ENCODE measurements around the gene TMEM163. TPM values are rescaled to one million over a fixed set of nuclear protein-coding genes. Genes with fewer than 3 reads are reported as not detected.
"Not testable (repeated sequence)": the region's sequence is repeated elsewhere in the genome, so short reads cannot be mapped to it uniquely, and the experiment has no call there.

TMEM163 gene
- total RNA-seq, 1 experiment from 2014 or later: 0.05 TPM

DNA sequence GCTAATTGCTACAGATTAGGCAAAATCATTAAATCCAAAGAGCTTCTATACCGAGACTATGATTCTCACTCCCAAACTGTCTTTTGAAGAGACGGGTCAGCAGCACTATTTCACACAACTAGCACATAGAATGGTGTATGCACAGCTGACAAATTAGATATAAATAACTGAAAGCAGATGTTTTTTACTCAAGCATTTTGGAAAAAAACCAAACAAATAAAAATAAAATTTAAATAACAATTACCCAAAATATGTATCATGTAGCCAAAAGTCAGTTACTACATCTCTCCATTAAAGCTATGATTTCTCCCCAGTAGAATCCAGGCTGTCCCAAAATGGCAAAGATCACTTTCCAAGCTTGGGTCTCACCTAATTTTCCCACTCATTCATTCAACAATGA, 107.9 kb downstream of the TMEM163 start:
- in situ Hi-C loops (cut with HindIII; ENCODE audit: low pct_unique_long_range_greater_than_20kb, low sequenced_read_pairs): no loop called here
- no peak for DNase-seq (ENCODE audit: low read depth, low spot score)

DNA sequence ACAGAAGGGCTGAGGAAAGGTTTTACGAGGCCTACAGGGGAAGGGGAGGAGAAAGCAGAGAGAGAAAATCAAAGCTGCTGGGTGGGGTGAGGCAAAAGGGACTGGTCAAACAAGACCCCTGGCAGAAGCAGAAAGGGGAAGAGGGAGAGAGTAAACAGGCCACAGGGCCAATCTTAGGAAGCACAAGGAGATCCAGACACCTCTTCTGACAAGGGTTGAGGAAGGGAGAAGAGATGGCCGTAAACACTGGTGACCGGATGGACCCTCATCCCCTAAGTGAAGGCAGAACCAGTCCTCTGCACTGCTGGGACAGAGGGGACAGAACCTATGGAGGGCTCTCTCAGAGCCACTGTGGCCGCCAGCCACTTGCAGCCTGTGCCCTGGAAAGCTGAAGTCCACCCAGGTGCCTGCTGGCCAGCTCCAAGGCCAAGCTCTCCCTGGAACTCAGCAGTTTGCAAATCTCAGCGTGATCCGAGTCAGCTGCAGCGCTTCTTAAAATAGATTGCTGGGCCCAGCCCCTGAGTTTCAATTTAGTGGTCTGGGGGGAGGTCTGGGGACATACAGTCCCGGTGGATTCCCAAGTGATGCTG, 108.8 kb downstream of the TMEM163 start:
- in situ Hi-C loops (cut with HindIII; ENCODE audit: low pct_unique_long_range_greater_than_20kb, low sequenced_read_pairs): no loop called here
- DNase-seq (ENCODE audit: low read depth, low spot score): no peak

DNA sequence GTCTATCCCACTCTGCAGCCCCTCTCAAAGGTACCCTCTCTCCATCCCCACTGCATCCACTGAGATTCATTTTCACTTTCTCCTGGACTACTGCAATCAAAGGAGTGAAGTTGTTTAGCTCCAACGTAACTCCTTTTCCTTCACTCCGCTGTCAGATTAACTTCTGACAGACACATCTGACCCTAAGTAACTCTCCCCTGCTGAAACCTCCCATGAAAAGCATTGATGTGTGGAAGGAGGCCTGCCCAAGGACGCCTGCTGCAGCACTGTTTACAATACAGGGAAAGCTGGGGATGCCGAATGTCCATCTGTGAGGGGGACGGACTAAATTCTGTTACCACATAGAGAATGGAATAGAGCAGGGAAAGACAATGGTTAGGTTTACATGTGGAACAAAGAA, 114.8 kb downstream of the TMEM163 start:
- DNase-seq (ENCODE audit: low read depth, low spot score): no peak
- in situ Hi-C loops (cut with HindIII; ENCODE audit: low pct_unique_long_range_greater_than_20kb, low sequenced_read_pairs): no loop called here

DNA sequence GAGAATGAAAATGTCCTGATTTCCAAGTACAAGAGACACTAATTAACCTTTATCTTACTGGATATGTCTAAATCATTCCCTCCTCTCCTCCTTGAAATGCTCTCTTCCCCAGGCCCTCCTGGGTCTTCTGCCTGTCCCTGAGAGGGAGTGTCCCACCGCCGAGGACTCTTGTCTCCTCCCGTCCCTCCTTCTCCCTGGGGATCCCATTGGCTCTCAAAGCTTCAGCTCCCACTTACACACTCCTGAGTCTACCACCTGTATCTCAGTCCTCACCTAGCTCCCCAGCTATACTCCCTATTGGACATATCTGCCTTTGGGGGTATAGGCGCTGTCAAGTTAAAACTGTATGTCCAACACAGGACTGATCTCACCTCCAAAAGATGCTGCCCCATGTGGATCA, 116.1 kb downstream of the TMEM163 start:
- DNase-seq (ENCODE audit: low read depth, low spot score): no peak
- in situ Hi-C loops (cut with HindIII; ENCODE audit: low pct_unique_long_range_greater_than_20kb, low sequenced_read_pairs): no loop called here

DNA sequence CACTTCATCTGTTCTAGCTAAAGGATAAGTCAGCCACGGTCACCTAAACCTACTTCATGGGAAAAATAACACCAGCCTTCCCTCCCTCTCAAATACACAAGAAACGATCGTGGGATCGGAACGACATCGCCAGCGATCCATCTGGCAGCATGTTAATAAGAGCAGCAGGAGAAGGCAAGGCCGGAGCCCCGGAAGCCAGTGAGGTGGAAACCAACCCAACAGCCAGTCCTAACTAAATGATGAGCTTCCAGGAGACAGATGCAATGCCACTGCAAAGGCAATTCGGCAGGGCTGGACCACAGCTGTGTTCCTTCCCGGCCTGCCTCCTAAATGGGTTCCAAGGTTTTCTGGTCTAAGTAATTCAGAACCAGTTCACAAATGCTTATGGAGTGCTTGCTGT, 117.5 kb downstream of the TMEM163 start:
- no peak for DNase-seq (ENCODE audit: low read depth, low spot score)
- in situ Hi-C loops (cut with HindIII; ENCODE audit: low pct_unique_long_range_greater_than_20kb, low sequenced_read_pairs): no loop called here

DNA sequence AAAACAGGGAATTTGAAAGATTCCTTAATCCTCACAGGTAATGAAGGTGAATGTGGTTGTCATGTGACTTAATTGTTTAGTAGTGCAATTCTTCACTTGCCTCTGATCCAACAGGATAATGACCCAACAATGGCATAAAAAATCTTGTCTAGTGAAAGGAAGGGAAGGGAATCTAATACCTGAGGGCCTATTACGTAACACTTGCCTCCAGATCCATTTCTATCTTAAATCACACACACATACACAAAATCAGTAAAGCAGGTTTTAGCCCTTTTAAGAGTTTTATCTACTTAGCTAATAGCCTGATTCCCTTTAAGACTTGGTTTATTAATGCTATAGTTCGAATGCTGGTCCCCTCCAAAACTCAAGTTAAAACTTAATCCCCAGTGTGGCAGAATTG, 118.6 kb downstream of the TMEM163 start:
- DNase-seq (ENCODE audit: low read depth, low spot score): no peak
- in situ Hi-C loops (cut with HindIII; ENCODE audit: low pct_unique_long_range_greater_than_20kb, low sequenced_read_pairs): no loop called here

DNA sequence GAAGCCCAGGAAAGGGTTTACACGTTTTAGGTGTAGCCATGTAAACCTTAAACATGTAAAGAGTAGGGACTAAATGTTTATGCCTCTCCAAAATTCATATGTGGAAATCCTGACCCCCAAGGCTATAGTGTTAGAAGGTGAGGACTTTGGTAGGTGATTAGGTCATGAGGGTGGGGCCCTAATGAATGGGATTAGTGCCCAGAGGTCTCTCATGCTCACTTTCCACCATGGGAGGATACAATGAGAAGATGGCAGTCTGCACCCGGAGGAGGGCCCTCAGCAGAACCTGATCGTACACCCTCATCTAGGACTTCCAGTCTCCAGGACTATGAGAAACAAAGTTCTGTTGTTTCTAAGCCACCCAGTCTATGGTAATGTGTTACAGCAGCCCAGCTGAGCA, 119.6 kb downstream of the TMEM163 start:
- DNase-seq (ENCODE audit: low read depth, low spot score): no peak
- in situ Hi-C loops (cut with HindIII; ENCODE audit: low pct_unique_long_range_greater_than_20kb, low sequenced_read_pairs): no loop called here

DNA sequence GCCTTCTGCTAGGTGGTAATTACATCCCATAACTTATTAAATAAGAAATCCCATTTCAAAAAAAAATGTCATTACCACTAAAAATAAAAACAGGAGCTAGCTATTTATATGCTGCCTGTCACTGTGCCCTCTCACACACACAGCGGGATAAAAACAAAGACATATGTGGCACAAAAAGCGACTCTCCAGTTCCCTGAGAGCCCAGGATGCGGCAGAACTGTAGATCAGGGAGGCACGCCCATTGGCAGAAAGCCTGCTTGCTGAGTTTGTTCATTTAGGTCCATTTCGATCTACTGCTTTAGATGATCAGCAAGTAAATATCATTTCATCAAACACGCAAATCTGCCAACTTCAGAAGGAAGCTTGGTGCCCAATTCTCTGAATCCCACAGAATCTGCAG, 124.4 kb downstream of the TMEM163 start:
- in situ Hi-C loops (cut with HindIII; ENCODE audit: low pct_unique_long_range_greater_than_20kb, low sequenced_read_pairs): no loop called here
- no peak for DNase-seq (ENCODE audit: low read depth, low spot score)

DNA sequence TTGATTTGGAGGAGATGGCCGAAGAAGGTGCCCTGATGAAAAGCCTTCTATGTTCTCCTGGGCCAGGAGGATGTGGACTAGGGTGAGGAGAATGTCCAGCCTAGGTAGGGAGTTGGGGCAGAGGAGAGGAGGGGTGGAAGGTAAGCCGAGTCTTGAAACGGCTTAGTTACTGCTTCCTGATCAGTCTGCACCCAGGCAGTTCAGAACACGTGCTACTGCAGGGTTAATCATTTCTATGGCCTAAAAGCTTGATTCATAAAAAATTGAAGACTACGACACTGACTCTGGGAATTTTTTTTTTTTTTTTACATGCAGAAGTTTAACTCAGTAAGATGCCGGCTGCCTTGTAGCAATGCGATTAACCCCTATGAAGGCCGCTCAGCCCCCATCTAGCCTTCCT, 125.3 kb downstream of the TMEM163 start:
- in situ Hi-C loops (cut with HindIII; ENCODE audit: low pct_unique_long_range_greater_than_20kb, low sequenced_read_pairs): no loop called here
- DNase-seq (ENCODE audit: low read depth, low spot score): no peak

DNA sequence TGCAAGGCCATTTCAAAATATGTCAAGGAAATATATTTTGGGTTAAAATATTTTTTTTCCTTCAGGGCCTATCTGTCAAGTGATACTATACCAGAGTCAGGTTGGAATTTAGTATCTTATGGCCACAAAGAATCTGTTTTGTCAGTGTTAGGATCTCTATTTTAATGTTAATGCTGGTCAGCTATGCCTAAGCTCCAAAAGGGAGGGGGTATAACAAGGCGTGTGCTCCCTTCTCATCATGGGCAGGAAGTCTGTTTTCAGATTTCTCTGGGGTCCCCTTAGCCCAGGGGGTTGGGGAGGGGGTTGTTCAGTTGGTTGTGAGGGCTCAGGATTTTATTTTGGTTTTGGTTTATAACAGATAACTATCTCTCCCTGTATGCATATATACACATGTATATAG, 126.4 kb downstream of the TMEM163 start:
- no peak for DNase-seq (ENCODE audit: low read depth, low spot score)
- in situ Hi-C loops (cut with HindIII; ENCODE audit: low pct_unique_long_range_greater_than_20kb, low sequenced_read_pairs): no loop called here

DNA sequence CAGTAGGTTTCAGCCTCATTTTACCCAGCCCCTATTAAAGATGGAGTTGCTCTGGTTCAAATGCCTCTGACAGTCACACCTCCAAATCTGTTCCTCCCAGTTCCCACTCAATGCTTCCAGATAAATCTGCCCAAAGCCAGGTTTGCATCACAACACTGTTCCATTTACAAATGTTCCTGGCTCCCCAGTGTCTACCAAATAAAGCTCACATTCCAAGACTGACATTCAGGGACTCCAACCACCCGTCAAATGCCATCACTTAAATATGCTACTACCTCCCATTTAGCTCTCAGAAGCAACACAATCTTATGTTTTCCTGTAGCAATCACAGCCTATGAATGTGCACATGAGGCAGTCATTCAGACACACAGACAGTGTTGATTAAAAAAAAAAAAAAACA, 127.3 kb downstream of the TMEM163 start:
- in situ Hi-C loops (cut with HindIII; ENCODE audit: low pct_unique_long_range_greater_than_20kb, low sequenced_read_pairs): no loop called here
- no peak for DNase-seq (ENCODE audit: low read depth, low spot score)

DNA sequence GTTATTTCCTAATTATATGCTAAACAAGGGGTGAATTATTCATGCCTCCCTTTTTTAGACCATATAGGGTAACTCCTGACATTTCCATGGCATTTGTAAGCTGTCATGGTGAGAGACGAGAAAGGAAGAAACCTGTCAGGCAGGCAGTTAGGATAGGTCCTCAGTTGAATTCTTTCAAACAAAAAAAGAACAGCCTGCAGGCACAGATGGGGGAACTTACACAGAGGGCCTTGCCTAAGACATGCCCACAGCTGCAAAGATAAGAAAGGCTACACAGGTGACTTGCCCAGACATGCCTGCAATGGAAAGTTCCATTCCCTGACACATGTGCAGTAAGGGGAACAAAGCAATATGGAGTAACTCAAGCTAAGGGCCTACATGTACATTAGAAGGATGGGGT, 128.1 kb downstream of the TMEM163 start:
- DNase-seq (ENCODE audit: low read depth, low spot score): no peak
- in situ Hi-C loops (cut with HindIII; ENCODE audit: low pct_unique_long_range_greater_than_20kb, low sequenced_read_pairs): no loop called here

DNA sequence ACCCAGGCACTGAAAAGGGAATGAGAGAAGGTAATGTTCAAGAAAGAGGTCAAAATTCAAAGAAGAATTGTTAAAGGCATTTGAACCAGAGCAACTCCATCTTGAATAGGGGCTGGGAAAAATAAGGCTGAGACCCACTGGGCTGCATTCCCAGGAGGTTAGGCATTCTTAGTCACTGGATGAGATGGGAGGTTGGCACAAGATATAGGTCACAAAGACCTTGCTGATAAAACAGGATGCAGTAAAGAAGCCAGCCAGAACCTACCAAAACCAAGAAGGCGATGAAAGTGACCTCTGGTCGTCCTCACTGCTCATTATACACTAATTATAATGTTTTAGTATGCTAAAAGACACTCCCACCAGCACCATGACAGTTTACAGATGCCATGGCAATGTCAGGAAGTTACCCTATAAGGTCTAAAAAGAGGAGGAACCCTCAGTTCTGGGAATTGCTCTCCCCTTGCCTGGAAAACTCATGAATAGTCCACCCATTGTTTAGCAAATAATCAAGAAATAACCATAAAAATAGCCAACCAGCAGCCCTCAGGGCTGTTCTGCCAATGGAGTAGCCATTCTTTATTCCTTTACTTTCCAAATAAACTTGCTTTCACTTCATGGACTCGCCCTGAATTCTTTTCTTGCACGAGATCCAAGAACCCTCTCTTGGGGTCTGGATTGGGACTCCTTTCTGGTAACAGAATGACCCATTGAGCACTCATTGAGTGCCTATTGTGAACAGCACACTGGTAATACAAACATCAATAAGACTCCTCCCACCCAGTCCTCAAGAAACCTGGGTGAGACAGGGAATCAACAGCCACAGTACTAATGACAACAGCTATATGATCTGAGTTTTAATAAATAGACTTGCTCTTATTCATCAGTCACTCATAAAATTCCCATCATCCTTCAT, 129.4 kb downstream of the TMEM163 start:
- DNase-seq (ENCODE audit: low read depth, low spot score); in situ Hi-C loops (cut with HindIII; ENCODE audit: low pct_unique_long_range_greater_than_20kb, low sequenced_read_pairs): not testable (repeated sequence)

DNA sequence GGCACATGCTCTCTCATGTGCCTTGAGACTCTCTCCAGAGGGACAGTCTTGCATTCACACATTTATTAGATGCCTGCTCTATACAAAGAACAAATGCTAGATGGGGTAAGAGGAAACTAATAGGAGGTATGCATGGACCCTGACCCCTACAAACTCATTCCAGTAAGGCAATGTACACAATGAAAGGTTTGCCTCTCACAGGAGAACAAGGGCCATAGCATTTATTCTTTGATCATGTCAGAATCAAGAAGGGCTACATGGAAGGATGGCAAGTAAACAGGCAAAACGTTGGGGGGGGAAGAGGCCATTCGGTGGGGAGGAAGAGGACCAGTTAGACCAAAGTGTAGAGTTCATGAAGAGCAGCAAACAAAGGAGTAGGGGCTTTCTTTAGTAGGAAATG, 130.2 kb downstream of the TMEM163 start:
- in situ Hi-C loops (cut with HindIII; ENCODE audit: low pct_unique_long_range_greater_than_20kb, low sequenced_read_pairs): no loop called here

DNA sequence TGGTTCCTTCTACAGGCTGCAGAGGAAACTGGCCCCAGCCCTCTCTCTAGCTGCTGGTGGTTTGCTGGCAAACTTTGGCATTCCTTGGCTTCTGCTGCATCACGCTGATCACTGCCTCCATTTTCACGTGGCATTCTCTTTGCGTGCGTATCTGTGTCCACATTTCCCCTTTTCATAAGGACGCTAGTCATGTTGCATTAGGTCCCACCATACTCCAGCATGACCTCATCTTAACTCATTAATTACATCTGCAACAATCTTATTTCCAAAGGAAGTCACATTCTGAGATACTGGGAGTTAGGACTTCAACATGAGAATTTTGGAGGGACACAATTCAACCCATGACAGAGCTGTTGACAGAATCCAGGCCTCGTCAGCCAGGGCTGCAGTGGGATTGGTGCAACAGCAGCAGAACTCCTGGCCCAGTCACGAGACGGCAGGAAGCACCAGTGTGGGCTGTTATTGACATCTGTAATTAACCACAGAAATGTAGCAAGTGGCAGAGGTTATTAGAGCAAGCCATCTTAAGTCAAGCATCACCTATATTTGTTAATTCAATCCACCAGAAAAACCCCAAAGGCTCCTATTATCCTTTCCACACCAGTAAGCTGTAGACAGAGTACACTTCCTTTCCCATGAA, 132.4 kb downstream of the TMEM163 start:
- in situ Hi-C loops (cut with HindIII; ENCODE audit: low pct_unique_long_range_greater_than_20kb, low sequenced_read_pairs): no loop called here

More for the DNA sequence above, 130.2 kb downstream of the TMEM163 start:
- no peak for DNase-seq (ENCODE audit: low read depth, low spot score)

DNA sequence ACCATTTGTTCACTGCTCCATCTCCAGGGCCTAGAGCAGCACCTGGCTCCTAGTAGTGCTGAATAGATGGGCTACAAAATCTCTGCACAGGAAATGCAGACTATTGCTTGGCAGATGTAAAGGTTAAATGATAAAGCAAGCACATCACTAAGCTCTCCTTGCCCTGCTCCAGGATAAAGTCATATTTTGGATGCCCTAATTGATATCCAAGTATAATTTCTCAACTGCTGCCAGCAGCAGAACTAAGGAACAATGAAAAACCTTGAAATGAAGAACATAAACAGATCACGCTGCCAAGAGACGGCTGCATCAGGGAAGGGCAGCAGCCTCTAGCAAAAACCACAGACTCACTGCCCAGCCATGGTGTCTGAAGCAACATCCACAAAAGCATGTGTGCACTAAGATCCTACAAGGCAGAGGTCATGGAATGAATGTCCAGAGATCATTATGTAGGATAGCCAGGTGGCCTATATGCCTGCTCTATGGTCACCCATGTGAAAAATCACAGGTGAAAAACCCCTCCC, 134.7 kb downstream of the TMEM163 start:
- DNase-seq (ENCODE audit: low read depth, low spot score): no peak
- in situ Hi-C loops (cut with HindIII; ENCODE audit: low pct_unique_long_range_greater_than_20kb, low sequenced_read_pairs): no loop called here

More for the DNA sequence above, 132.4 kb downstream of the TMEM163 start:
- no peak for DNase-seq (ENCODE audit: low read depth, low spot score)

DNA sequence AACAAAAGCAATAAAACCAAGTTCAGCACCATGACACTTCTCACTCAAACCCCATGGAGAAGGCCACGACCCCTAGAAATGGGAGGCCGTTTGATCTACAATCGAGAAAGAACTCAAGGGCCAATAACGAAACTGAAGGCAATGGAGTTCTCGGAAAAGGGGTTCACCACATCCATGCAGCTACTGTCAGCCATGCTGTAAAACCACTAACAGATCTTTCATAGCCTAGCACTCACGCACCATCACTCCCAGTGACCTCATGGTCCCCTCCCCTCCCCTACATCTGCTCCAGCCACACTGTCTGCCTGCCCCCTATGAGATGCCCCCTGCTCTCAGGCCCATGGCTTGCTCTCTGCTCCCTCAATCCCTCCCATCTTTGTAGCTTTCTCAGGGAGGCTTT, 135.3 kb downstream of the TMEM163 start:
- in situ Hi-C loops (cut with HindIII; ENCODE audit: low pct_unique_long_range_greater_than_20kb, low sequenced_read_pairs): no loop called here

DNA sequence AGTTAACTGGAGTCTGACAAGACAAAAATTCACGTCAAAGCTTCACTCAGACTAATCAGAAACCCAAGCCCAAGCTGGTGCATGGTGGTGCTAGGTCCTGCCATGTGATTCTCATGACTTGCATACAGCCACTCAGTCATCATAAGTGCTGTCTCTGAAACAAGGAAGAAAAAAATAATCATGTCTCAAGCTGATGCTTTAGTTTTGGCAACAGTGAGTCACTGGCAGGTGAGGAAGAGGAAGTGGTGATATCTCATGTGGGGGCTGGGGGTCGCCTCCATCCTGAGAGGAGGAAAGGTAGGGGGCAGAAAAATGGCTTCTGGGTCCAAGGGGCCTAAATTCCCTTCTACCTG, 136.3 kb downstream of the TMEM163 start:
- in situ Hi-C loops (cut with HindIII; ENCODE audit: low pct_unique_long_range_greater_than_20kb, low sequenced_read_pairs): no loop called here
- no peak for DNase-seq (ENCODE audit: low read depth, low spot score)

More for the DNA sequence above, 135.3 kb downstream of the TMEM163 start:
- no peak for DNase-seq (ENCODE audit: low read depth, low spot score)

All from SK-MEL-5 (cell line).